Small intestine (tissue), 16 donors: Measurements from ENCODE around the gene LGALS1. TPM values are rescaled to one million over a fixed set of nuclear protein-coding genes. Genes with fewer than 3 reads are reported as not detected.

Experiments
- DNase-seq, 2 donors: peaks; one replicate each; pipeline versions ENCODE4 v3.0.0 to v3.0.0-alpha.2; 2013
- FAIRE-seq: peaks from 2 replicates; lab custom pipeline; 2012; peaks lifted over from hg19 to GRCh38; lab: Jason Lieb, UNC
- H3K27ac ChIP-seq, 3 donors: one replicate each; pipeline ENCODE4 v1.5.1; 2013; ENCODE audit warnings: low read length in 2 of 3, mild to moderate bottlenecking in 2 of 3, control low read depth in 1 of 3, inconsistent platforms in 1 of 3, low read depth in 1 of 3, moderate library complexity in 1 of 3
- H3K27me3 ChIP-seq, 3 donors: one replicate each; pipeline ENCODE4 v1.6.1; 2013; ENCODE audit warnings: low read length in 3 of 3, inconsistent platforms in 1 of 3; ENCODE audit not compliant: control insufficient read depth in 3 of 3, insufficient read depth in 3 of 3
- H3K36me3 ChIP-seq, 3 donors: one replicate each; pipeline ENCODE4 v1.6.1; 2013; ENCODE audit warnings: low read length in 3 of 3, inconsistent platforms in 1 of 3, low read depth in 1 of 3, mild to moderate bottlenecking in 1 of 3, moderate library complexity in 1 of 3; ENCODE audit not compliant: control insufficient read depth in 3 of 3, insufficient read depth in 2 of 3
- H3K4me1 ChIP-seq, 3 donors: one replicate each; pipeline ENCODE4 v1.6.1; 2013; ENCODE audit warnings: low read length in 2 of 3, inconsistent platforms in 1 of 3, low read depth in 1 of 3, mild to moderate bottlenecking in 1 of 3, moderate library complexity in 1 of 3; ENCODE audit not compliant: control insufficient read depth in 3 of 3, insufficient read depth in 2 of 3
- H3K4me3 ChIP-seq, 3 donors: one replicate each; pipeline ENCODE4 v1.5.1; 2013; ENCODE audit warnings: low read length in 3 of 3, control low read depth in 1 of 3, inconsistent platforms in 1 of 3, low read depth in 1 of 3, mild to moderate bottlenecking in 1 of 3, moderate library complexity in 1 of 3
- H3K9me3 ChIP-seq, 2 donors: one replicate each; pipeline ENCODE4 v1.6.1; 2013; ENCODE audit warnings: low read depth in 1 of 2, low read length in 1 of 2; ENCODE audit not compliant: control insufficient read depth in 2 of 2, insufficient read depth in 1 of 2
- WGBS, 3 donors: extraction: QIAGEN DNeasy Blood & Tissue Kit; methylation state at CpG; one replicate each; pipeline ENCODE4 v1.1.7; 2013; 5-methylcytosine and 5-hydroxymethylcytosine counted together
- long read RNA-seq, 10 donors: transcript quantifications; one replicate each; lab custom pipeline, GENCODE V29; 2026
- polyA plus RNA-seq, 4 donors: library from polyadenylated mRNA; stranded (reverse) in 3 of 4; unstranded in 1 of 4; fragments of 200-250 nt in 3 of 4; fragments of 120-200 nt in 1 of 4; gene quantifications; one replicate each; pipeline versions ENCODE4 v1.2.1 to v1.2.3, GENCODE V29; 2013
- donor health status: healthy with polysubstance abuse.
- donor health status: control.
- donor health status: control.
- donor health status: Bipolar disorder and iron deficiency.
- donor health status: healthy.

LGALS1 gene
- 100 to 1,000 TPM in 3 of 4 donors, 10 to 100 TPM in 1; 36.9 to 396 (median 243) TPM for polyA plus RNA-seq
- long read RNA-seq, donor 1, transcript LGALS1-201 (4 exons, 560 nt): major isoform, 483 of 599 reads
- long read RNA-seq, donor 1, partial matches to known transcripts: 80 of 599 reads
- long read RNA-seq, donor 1, other reads (novel, unspliced or antisense): 29 of 599 reads
- long read RNA-seq, donor 2, transcript LGALS1-201 (4 exons, 560 nt): major isoform, 87 of 118 reads
- long read RNA-seq, donor 2, partial matches to known transcripts: 25 of 118 reads
- long read RNA-seq, donor 2, other reads (novel, unspliced or antisense): 6 of 118 reads
- long read RNA-seq, donor 3, transcript LGALS1-201 (4 exons, 560 nt): major isoform, 162 of 228 reads
- long read RNA-seq, donor 3, partial matches to known transcripts: 53 of 228 reads
- long read RNA-seq, donor 3, other reads (novel, unspliced or antisense): 13 of 228 reads
- long read RNA-seq, donor 4, transcript LGALS1-201 (4 exons, 560 nt): major isoform, 21 of 21 reads
- long read RNA-seq, donor 4, partial matches to known transcripts: 0 of 21 reads
- long read RNA-seq, donor 4, other reads (novel, unspliced or antisense): 0 of 21 reads
- long read RNA-seq, donor 5, transcript LGALS1-201 (4 exons, 560 nt): major isoform, 72 of 100 reads
- long read RNA-seq, donor 5, partial matches to known transcripts: 28 of 100 reads
- long read RNA-seq, donor 5, other reads (novel, unspliced or antisense): 0 of 100 reads
- long read RNA-seq, donor 6, transcript LGALS1-201 (4 exons, 560 nt): major isoform, 125 of 145 reads
- long read RNA-seq, donor 6, partial matches to known transcripts: 13 of 145 reads
- long read RNA-seq, donor 6, other reads (novel, unspliced or antisense): 6 of 145 reads
- long read RNA-seq, donor 7, transcript LGALS1-201 (4 exons, 560 nt): major isoform, 509 of 632 reads
- long read RNA-seq, donor 7, partial matches to known transcripts: 97 of 632 reads
- long read RNA-seq, donor 7, other reads (novel, unspliced or antisense): 24 of 632 reads
- long read RNA-seq, donor 8, transcript LGALS1-201 (4 exons, 560 nt): major isoform, 131 of 162 reads
- long read RNA-seq, donor 8, partial matches to known transcripts: 22 of 162 reads
- long read RNA-seq, donor 8, other reads (novel, unspliced or antisense): 9 of 162 reads
- long read RNA-seq, donor 9, transcript LGALS1-201 (4 exons, 560 nt): major isoform, 56 of 76 reads
- long read RNA-seq, donor 9, partial matches to known transcripts: 15 of 76 reads
- long read RNA-seq, donor 9, other reads (novel, unspliced or antisense): 5 of 76 reads
- long read RNA-seq, donor 10, transcript LGALS1-201 (4 exons, 560 nt): major isoform, 611 of 764 reads
- long read RNA-seq, donor 10, partial matches to known transcripts: 103 of 764 reads
- long read RNA-seq, donor 10, other reads (novel, unspliced or antisense): 44 of 764 reads

DNA sequence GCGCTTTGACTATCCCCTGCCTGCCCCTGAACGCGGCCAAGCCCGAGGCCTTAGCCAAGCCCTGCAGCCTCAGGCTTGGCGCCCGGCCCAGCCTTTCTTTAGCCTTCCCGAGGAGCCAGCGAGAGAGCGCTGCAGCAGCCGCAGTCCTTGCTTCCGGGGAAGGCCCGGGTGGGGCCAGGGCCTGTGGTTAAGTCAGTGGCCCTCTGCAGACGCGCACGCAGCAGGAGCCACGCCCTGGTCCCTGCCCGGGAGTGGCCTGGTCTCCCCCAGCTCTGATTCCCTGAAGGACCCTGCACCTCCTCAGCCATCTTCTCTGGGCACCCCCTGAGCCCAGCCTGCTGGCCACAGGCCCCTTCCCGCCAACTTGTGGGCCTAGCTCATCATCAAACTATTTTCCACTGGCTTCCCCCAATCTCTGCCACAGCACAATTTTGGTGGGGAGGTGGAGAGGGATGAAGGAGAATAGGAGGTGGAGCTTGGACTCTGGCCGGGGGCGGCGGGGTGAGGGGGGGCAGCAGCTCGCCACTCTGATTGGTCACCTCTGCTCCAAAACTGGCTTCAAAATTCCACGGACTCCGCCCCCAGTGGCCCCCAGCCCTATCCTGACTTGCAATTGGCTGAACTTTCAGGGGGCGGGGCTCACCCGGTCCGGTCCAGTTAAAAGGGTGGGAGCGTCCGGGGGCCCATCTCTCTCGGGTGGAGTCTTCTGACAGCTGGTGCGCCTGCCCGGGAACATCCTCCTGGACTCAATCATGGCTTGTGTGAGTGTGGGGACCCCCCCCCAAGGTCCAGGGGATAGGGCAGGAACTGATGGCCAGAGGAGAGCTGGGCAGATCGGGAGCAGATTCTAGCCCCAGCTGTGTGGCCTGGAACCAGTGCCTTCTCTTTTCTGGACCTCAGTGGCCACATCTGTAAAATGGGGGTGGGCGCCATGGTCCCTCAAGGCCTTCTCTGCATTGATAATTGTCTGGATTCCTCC, at the start of gene LGALS1:
TSS of gene LGALS1 (plus strand) at position 686 of the 979 bp plus-strand sequence. CDS start at position 753, 67 bp downstream.
- FAIRE-seq: no peak
- peaks cover 0 to 18% (median 0%) of the 10 kb centered on the region in 3 donors for H3K4me1 ChIP-seq
- 12 to 17% (median 15%) methylated on average over 33 to 34 of the region's 34 CpGs for WGBS, 3 donors

GRCh38 chr22:37625737-37626136, 49.7 kb upstream of the LGALS1 start:
- no peak for FAIRE-seq
- Histone ChIP-seq H3K4me1 (peaks cover 4 to 48% (median 5%) of the 10 kb centered on the region in 3 donors), H3K9me3 (no peaks in the 10 kb centered on the region), H3K27me3 (no peaks in the 10 kb centered on the region), H3K4me3 (no peak overlapping the region), H3K36me3 (peaks cover 0 to 95% (median 6%) of the 10 kb centered on the region in 3 donors), H3K27ac (peak overlapping the region in 2 of 3 donors; percentile 0 to 27)
- DNase-seq: no peak
- WGBS, 3 donors: 78 to 85% (median 85%) methylated on average over 14 of the region's 14 CpGs

More for the DNA sequence above, at the start of gene LGALS1:
- Histone ChIP-seq H3K36me3 (peaks cover 0 to 11% (median 0%) of the 10 kb centered on the region in 3 donors), H3K9me3 (no peaks in the 10 kb centered on the region), H3K27ac (peak within 1 kb of the TSS; percentile 80 to 97 (median 88)), H3K4me3 (peak within 1 kb of the TSS; percentile 38 to 53 (median 39)), H3K27me3 (no peaks in the 10 kb centered on the region)
- peak; percentile 88 to 90 for DNase-seq

DNA sequence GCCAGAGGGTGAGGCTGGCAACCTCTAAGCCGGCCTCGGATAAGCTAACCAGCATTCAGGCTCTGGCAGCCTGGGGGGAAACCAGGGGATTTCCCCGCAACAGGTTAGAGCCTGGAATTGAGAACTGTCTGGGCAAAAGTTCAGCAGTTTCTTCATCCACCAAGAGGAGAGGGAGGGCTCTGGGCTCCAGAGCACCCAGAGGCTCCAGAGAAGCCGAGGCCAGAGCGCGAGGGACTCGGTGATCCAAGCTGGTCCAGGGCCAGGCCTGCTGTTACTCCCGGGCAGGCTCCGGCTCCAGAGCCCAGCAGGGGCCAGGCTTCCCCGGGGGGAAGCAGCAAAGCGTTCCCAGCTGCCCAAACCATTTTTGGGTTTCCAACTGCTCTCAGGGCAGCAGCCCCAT, 49.3 kb upstream of the LGALS1 start:
- peak in 1 of 2 donors; percentile 55 for DNase-seq

GRCh38 chr22:37626556-37627075, 48.8 kb upstream of the LGALS1 start:
- Histone ChIP-seq H3K36me3 (peaks cover 0 to 96% (median 6%) of the 10 kb centered on the region in 3 donors), H3K4me3 (no peak overlapping the region), H3K27ac (peak overlapping the region in 1 of 3 donors; percentile 33), H3K27me3 (no peaks in the 10 kb centered on the region), H3K9me3 (no peaks in the 10 kb centered on the region), H3K4me1 (peaks cover 5 to 56% (median 7%) of the 10 kb centered on the region in 3 donors)
- FAIRE-seq: no peak
- 43 to 61% (median 52%) methylated on average over 13 of the region's 13 CpGs for WGBS, 3 donors
- DNase-seq: no peak

More for the DNA sequence above, 49.3 kb upstream of the LGALS1 start:
- Histone ChIP-seq H3K9me3 (no peaks in the 10 kb centered on the region), H3K36me3 (peaks cover 0 to 96% (median 6%) of the 10 kb centered on the region in 3 donors), H3K4me3 (no peak overlapping the region), H3K4me1 (peaks cover 4 to 51% (median 5%) of the 10 kb centered on the region in 3 donors), H3K27me3 (no peaks in the 10 kb centered on the region), H3K27ac (peak overlapping the region in 2 of 3 donors; percentile 27 to 33)
- no peak for FAIRE-seq
- 40 to 45% (median 40%) methylated on average over 11 of the region's 11 CpGs for WGBS, 3 donors

- peaks cover 0 to 96% (median 6%) of the 10 kb centered on the region in 3 donors for H3K36me3 ChIP-seq
- DNase-seq: no peak
- H3K27me3 ChIP-seq: no peaks in the 10 kb centered on the region
- H3K27ac ChIP-seq: peak overlapping the region in 2 of 3 donors; percentile 9 to 63
- WGBS, 3 donors: 45 to 57% (median 55%) methylated on average over 7 of the region's 7 CpGs
- FAIRE-seq: no peak
- no peaks in the 10 kb centered on the region for H3K9me3 ChIP-seq
- H3K4me1 ChIP-seq: peaks cover 5 to 61% (median 9%) of the 10 kb centered on the region in 3 donors
- no peak overlapping the region for H3K4me3 ChIP-seq
Measured at GRCh38 chr22:37627121-37627520, 48.3 kb upstream of the LGALS1 start.

- no peaks in the 10 kb centered on the region for H3K9me3 ChIP-seq
- no peak overlapping the region for H3K4me3 ChIP-seq
- no peaks in the 10 kb centered on the region for H3K27me3 ChIP-seq
- peaks cover 0 to 96% (median 6%) of the 10 kb centered on the region in 3 donors for H3K36me3 ChIP-seq
- 46 to 65% (median 62%) methylated on average over 6 of the region's 6 CpGs for WGBS, 3 donors
- peak overlapping the region in 2 of 3 donors; percentile 15 to 63 for H3K27ac ChIP-seq
- FAIRE-seq: no peak
- no peak for DNase-seq
- peaks cover 5 to 65% (median 9%) of the 10 kb centered on the region in 3 donors for H3K4me1 ChIP-seq
Measured at GRCh38 chr22:37627545-37627944, 47.9 kb upstream of the LGALS1 start.
